ENCODE results near the gene PUS1. TPM values are rescaled to one million over a fixed set of nuclear protein-coding genes. Genes with fewer than 3 reads are reported as not detected.

The PUS1 gene
- total and polyA plus RNA-seq, 2 of the 8 experiments (the other 6 are each of a cell fraction or from before 2014, with no cell fraction given): 48.1 to 81.2 TPM

GRCh38 chr12:131917711-131918306 lies 11.3 kb upstream of the PUS1 start:
- ChIA-PET POLR2A (ENCODE audit: partially characterized antibody) (interaction anchor here (0.9 to 4.8 kb wide), 4 partner anchors 10 to 32 kb away, joined by 3 to 33 read pairs (median 4); partner anchors contain the start of genes EP400 and PUS1), CTCF (ENCODE audit: partially characterized antibody) (interaction anchor here (0.7 kb wide), 1 partner anchor 35 kb away, joined by 3 read pairs; no protein-coding TSS in a partner anchor)
- no peaks in the 10 kb centered on the region for H3K79me1 ChIP-seq (ENCODE audit: low read depth, low read length)
- H2BK120ac ChIP-seq (replicated peaks; ENCODE audit: low read depth, low read length): no peak overlapping the region
- no peak overlapping the region for H3K14ac ChIP-seq (ENCODE audit: insufficient read length)
- H3K23ac ChIP-seq (ENCODE audit: insufficient read length): no peak overlapping the region
- H4K5ac ChIP-seq (ENCODE audit: insufficient read length, low read depth, low read length): no peak overlapping the region
- H3K18ac ChIP-seq (ENCODE audit: extremely low read depth, low read length): no peak overlapping the region
- no peak overlapping the region for H2BK12ac ChIP-seq (ENCODE audit: low read depth, low read length)
- WGBS, 2 experiments (ENCODE audit: extremely low coverage in 1 of 2, insufficient coverage in 1 of 2, insufficient read length in 1 of 2, insufficient replicate concordance in 2 of 2, low coverage in 1 of 2, low lambda C conversion rate in 2 of 2, missing lambda C conversion rate in 1 of 2): 92% methylated on average over 15 of the region's 18 CpGs; no CpG with 5 or more reads in 1 of the 2 experiments
- H2BK20ac ChIP-seq (ENCODE audit: low read length): no peak overlapping the region
- H3K27me3 ChIP-seq (replicated peaks in 1 of 4; ENCODE audit: control insufficient read depth in 3 of 4, extremely low read depth in 1 of 4, insufficient read depth in 3 of 4, low read length in 3 of 4): no peaks in the 10 kb centered on the region
- H2AFZ ChIP-seq (ENCODE audit: low read length): no peak overlapping the region
- H3K9ac ChIP-seq (replicated peaks in 1 of 4; ENCODE audit: extremely low read depth in 1 of 4, low read depth in 3 of 4, low read length in 3 of 4): no peak overlapping the region
- peak in 1 of 2 experiments; percentile 46 for DNase-seq (ENCODE audit: low read depth in 1 of 2, low spot score in 2 of 2)
- no peak overlapping the region for H3K4me3 ChIP-seq (ENCODE audit: extremely low read depth in 1 of 4, insufficient read depth in 2 of 4, low read depth in 3 of 4, low read length in 4 of 4)
- no peaks in the 10 kb centered on the region for H3K79me2 ChIP-seq (ENCODE audit: control insufficient read depth in 1 of 2, insufficient read depth in 2 of 2, low read length in 2 of 2)
- no peak overlapping the region for H2AK5ac ChIP-seq (ENCODE audit: low read depth, low read length)
- FAIRE-seq: no peak
- H3K36me3 ChIP-seq (ENCODE audit: control insufficient read depth in 2 of 4, insufficient read depth in 4 of 4, low read length in 3 of 4): peaks cover 9 to 56% (median 28%) of the 10 kb centered on the region in 4 experiments
- H2BK15ac ChIP-seq (ENCODE audit: low read length): no peak overlapping the region
- no peak overlapping the region for H4K91ac ChIP-seq (replicated peaks; ENCODE audit: insufficient read length, low read length)
- no peaks in the 10 kb centered on the region for H3K4me1 ChIP-seq (replicated peaks in 1 of 4; ENCODE audit: control insufficient read depth in 3 of 4, insufficient read depth in 4 of 4, low read length in 3 of 4)
- no peaks in the 10 kb centered on the region for H3K9me3 ChIP-seq (ENCODE audit: insufficient read depth in 2 of 2, low read depth in 1 of 2, low read length in 1 of 2)
- H2BK5ac ChIP-seq (ENCODE audit: low read depth, low read length): no peak overlapping the region
- H3K23me2 ChIP-seq (ENCODE audit: low read depth, low read length): peaks cover 4% of the 10 kb centered on the region; the same call in 1 of the 2 replicates
- H3K27ac ChIP-seq (ENCODE audit: low read depth, low read length): no peak overlapping the region
- H3K4me2 ChIP-seq (ENCODE audit: insufficient read depth in 1 of 2, low read depth in 2 of 2, low read length in 2 of 2): no peak overlapping the region
- H3K4ac ChIP-seq (replicated peaks; ENCODE audit: insufficient read length, low read depth, low read length): no peak overlapping the region
- H4K20me1 ChIP-seq (replicated peaks in 1 of 2; ENCODE audit: control insufficient read depth in 1 of 2, insufficient read depth in 2 of 2, low read length in 2 of 2): peaks cover 0 to 11% of the 10 kb centered on the region in 2 experiments
- no peak overlapping the region for H3K56ac ChIP-seq (replicated peaks; ENCODE audit: insufficient read length, low read depth, low read length)
- peak overlapping the region; percentile 25; the same call in 1 of the 2 replicates for H4K8ac ChIP-seq (ENCODE audit: extremely low read depth, insufficient read depth, low read length)
- no peak for TF ChIP-seq RBBP5 (IDR thresholded peaks at IDR 0.05; ENCODE audit: borderline replicate concordance, low read depth, low read length)
- no peak for TF ChIP-seq SAP30 (IDR thresholded peaks at IDR 0.05; ENCODE audit: insufficient read depth, insufficient replicate concordance, low read length)
- TF ChIP-seq CTCF (IDR thresholded peaks at IDR 0.05; ENCODE audit: control extremely low read depth in 1 of 3, insufficient read depth in 1 of 3, low read depth in 1 of 3, low read length in 3 of 3): no peak
- TF ChIP-seq ASH2L (IDR thresholded peaks at IDR 0.05; ENCODE audit: low read length): no peak
- no peak for TF ChIP-seq FOSL1 (IDR thresholded peaks at IDR 0.05; ENCODE audit: insufficient read depth, low read depth, low read length)
- TF ChIP-seq YY1 (IDR thresholded peaks at IDR 0.05; ENCODE audit: low read depth, low read length): no peak
- TF ChIP-seq JUN (IDR thresholded peaks at IDR 0.05; ENCODE audit: low read depth, low read length): no peak
- TF ChIP-seq CBX5 (IDR thresholded peaks at IDR 0.05; ENCODE audit: low read depth, low read length): no peak
- TF ChIP-seq KDM5A (IDR thresholded peaks at IDR 0.05; ENCODE audit: low read length): no peak
- TF ChIP-seq CBX8 (IDR thresholded peaks at IDR 0.05; ENCODE audit: borderline replicate concordance, low read depth, low read length): no peak
- no peak for TF ChIP-seq BRCA1 (IDR thresholded peaks at IDR 0.05; ENCODE audit: low read depth, low read length)
